GM19238 (cell line): ENCODE measurements around the gene ETV1.
"Not testable (repeated sequence)": the region's sequence is repeated elsewhere in the genome, so short reads cannot be mapped to it uniquely, and the experiment has no call there.

Experiments
- DNase-seq: peaks from one replicate; pipeline ENCODE4 v3.0.0; 2011; ENCODE audit warnings: low spot score; ENCODE audit not compliant: insufficient read length

The ETV1 gene

GRCh38 chr7:13933091-13933490 lies 56.4 kb downstream of the ETV1 start:
- DNase-seq: no peak

- no peak for DNase-seq
Observed at GRCh38 chr7:13932131-13932530, 57.3 kb downstream of the ETV1 start.

GRCh38 chr7:13921062-13921461 lies 68.4 kb downstream of the ETV1 start:
- DNase-seq: no peak

GRCh38 chr7:13920053-13920697 lies 69.3 kb downstream of the ETV1 start:
- no peak for DNase-seq

GRCh38 chr7:13918333-13918732 lies 71.1 kb downstream of the ETV1 start:
- not testable (repeated sequence) for DNase-seq

GRCh38 chr7:13917103-13917502 lies 72.4 kb downstream of the ETV1 start:
- not testable (repeated sequence) for DNase-seq

- no peak for DNase-seq
Observed at GRCh38 chr7:13915891-13916290, 73.6 kb downstream of the ETV1 start.

GRCh38 chr7:13912715-13913278 lies 76.7 kb downstream of the ETV1 start:
- no peak for DNase-seq

- DNase-seq: no peak
Observed at GRCh38 chr7:13911909-13912308, 77.6 kb downstream of the ETV1 start.

GRCh38 chr7:13910805-13911551 lies 78.5 kb downstream of the ETV1 start:
- no peak for DNase-seq

- no peak for DNase-seq
Observed at GRCh38 chr7:13908667-13909397, 80.6 kb downstream of the ETV1 start.

GRCh38 chr7:13907831-13908230 lies 81.6 kb downstream of the ETV1 start:
- DNase-seq: no peak

- no peak for DNase-seq
Observed at GRCh38 chr7:13904689-13905088, 84.8 kb downstream of the ETV1 start.

GRCh38 chr7:13904007-13904406 lies 85.5 kb downstream of the ETV1 start:
- DNase-seq: no peak

- DNase-seq: no peak
Observed at GRCh38 chr7:13901577-13901976, 87.9 kb downstream of the ETV1 start.

GRCh38 chr7:13898957-13899670 lies 90.4 kb downstream of the ETV1 start:
- no peak for DNase-seq

- DNase-seq: no peak
Observed at GRCh38 chr7:13897819-13898218, 91.6 kb downstream of the ETV1 start.

GRCh38 chr7:13894954-13895353 lies 94.5 kb downstream of the ETV1 start:
- no peak for DNase-seq

- DNase-seq: no peak
Observed at GRCh38 chr7:13894377-13894776, 95.1 kb downstream of the ETV1 start.

- DNase-seq: no peak
Observed at GRCh38 chr7:13890793-13891192, 98.7 kb downstream of the ETV1 start.

- DNase-seq: no peak
Observed at GRCh38 chr7:13886356-13886755, 103.1 kb downstream of the ETV1 start.
